ENCODE data around the gene CRAMP1.
A peak's percentile ranks its signal among the peaks of the same experiment; 100 is the strongest.

CRAMP1 gene

DNA sequence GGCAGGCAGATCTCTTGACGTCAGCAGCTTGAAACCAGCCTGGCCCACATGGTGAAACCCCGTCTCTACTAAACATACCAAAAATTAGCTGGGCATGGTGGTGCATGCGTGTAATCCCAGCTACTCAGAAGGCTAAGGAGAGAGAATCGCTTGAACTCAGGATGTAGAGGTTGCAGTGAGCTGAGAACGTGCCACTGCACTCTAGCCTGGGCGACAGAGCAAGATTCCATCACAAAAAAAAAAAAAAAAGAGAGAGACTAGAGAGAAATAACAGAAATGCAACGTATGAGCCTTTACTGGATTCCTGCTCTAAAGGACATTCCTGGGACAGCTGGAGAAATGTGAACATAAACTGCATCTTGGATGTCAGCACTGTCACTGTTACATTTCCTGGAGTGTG lies 11.1 kb upstream of the CRAMP1 start:
- no peak for DNase-seq (ENCODE audit: low read depth in 3 of 3, low spot score in 1 of 3)

DNA sequence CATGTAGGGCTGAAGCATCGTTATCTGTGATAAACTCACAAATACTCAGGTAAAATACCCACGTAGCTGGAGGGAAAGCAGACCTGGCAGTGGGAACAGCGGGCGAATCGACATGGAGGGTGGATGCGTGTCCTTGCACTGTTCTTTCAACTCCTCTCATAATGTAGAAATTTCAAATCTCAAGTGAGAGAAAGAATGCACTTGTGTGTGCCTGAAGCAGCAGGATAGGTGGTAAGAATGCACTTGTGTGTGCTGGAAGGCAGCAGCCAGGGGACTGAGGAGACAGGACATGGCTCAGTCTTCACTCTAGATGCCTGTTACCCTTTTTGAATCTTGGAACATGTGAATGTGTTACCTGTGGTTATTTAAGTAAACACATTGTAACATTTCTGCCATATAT lies 10.7 kb upstream of the CRAMP1 start:
- no peak for DNase-seq (ENCODE audit: low read depth in 3 of 3, low spot score in 1 of 3)

DNA sequence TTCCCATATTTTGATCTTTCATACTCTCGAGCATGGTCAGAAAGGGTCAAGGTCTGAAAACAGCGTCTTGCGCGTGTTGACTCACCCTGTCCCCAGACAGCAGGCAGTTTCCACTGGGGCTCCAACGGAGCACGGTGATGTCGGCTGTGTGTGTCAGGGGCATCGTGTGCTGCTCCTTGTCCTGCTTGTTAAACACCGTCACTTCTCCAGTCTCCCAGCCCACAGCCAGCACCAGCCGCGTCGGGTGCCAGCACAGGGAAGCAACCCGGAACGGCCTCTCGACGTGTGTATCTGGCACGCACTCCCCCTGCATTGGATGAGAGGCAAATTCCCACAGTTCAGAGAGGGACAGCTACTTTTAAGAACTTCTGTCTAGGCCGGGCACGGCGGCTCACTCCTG lies 9.9 kb upstream of the CRAMP1 start:
- DNase-seq (ENCODE audit: low read depth in 3 of 3, low spot score in 1 of 3) = no peak

DNA sequence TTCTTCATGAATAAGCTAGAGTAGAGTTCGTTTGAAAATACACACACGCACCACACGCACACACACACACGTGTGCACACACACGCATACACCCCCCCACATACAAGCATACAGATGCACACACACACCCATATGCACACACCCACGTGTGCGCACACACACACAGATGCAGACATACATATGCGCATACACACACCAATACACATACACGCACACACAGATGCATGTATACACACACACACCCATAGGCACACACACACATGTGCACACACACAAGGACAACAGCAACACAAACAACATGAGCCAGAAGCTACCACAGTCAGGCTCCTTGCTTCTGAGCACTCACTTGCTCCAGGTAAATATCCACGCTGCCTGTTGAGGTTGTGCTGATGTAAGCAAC lies 5.4 kb upstream of the CRAMP1 start:
- no peak for DNase-seq (ENCODE audit: low read depth in 3 of 3, low spot score in 1 of 3)

DNA sequence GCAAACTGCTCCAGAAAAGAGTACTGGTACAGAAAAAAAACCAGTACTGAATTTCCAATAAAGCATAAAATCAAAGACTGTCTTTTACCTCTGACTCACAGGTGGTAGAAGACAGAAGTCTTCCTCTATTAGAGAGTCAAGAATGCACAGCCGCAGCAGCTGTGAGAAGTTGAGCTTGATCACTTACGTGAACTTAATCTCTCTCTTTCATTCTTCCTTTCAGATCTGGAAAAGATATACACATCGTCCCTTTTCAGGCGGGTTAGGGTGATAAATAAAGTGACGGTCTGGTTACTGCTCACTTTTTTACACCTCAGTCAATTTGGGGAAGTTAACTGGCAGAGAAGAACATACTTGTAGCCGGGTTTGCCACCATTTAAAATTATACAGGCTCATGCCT lies 4.2 kb upstream of the CRAMP1 start:
- no peak for DNase-seq (ENCODE audit: low read depth in 3 of 3, low spot score in 1 of 3)

DNA sequence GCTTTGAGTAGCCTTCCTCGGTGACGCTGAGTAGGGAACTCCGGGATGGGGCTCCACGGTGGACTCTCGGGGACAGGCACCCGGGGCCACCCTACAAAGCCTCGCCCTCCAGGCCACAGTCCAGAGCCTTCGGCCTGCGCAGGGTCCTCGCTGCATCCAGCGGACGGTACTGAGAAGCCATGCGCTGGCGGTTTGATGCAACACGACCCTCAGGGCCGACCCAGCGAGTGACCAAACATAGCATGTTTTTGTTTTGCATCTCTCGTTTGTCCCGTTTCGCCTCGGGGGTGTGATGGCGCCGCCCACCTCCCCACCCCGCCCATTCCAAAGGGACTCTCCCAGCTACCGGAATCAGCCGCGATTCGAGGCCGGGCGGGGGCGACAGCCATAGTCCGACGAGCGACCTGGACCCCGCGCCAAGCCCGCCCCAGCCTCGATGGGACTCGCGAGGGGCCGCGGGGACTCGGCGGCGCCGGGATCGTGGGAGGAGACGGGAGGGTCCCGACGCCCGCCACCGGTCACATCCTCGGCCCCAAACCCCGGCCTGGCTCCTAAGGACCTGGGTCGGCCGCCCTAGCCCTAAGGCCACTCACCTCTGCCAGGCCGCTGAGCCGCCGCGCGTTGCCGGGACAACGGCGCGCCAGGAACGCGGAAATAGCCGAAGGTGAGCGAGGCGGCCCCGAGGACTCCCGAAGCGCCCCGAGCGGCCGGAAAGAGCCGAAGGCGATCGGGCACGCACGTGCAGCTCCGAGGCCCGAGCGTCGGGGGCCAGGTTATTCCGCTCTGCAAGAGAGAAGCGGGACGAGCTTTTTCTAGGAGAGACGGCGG lies 1.9 kb upstream of the CRAMP1 start:
- DNase-seq (ENCODE audit: low read depth in 3 of 3, low spot score in 1 of 3) = peak; percentile 70 to 94 (median 83)

DNA sequence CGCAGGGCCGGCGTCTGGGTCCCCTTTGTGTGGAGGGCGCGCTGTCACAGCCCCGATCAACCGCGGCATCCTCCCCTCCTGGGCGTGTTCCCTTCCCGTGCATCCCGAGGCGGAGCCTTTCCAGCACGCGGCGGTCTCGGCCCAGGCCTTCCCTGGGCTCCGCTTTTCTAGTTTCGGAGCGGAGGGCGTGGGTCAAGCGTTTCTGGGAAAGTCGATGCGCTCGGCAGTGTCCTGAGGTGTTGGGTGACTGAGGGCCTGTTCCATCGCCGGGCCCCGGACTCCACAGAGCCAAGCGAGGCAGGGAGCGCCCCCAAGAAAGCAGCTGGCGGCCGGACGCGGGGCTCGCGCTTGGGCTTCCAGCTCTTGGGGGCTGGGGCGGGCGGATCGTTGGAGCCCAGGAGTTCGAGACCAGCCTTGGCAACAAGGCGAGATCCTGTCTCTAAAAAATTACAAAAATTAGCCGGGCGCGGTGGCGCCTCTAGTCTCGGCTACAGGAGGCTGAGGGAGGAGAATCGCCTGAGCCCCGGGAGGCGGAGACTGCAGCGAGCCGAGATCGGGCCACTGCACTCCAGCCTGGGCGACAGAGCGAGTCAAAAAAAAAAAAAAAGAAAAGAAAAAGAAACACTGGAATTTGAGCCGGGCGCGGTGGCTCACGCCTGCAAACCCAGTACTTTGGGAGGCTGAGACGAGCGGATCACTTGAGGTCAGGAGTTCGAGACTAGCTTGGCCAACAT lies 1.1 kb upstream of the CRAMP1 start:
- DNase-seq (ENCODE audit: low read depth in 3 of 3, low spot score in 1 of 3) = peak in 1 of 3 donors; percentile 22

DNA sequence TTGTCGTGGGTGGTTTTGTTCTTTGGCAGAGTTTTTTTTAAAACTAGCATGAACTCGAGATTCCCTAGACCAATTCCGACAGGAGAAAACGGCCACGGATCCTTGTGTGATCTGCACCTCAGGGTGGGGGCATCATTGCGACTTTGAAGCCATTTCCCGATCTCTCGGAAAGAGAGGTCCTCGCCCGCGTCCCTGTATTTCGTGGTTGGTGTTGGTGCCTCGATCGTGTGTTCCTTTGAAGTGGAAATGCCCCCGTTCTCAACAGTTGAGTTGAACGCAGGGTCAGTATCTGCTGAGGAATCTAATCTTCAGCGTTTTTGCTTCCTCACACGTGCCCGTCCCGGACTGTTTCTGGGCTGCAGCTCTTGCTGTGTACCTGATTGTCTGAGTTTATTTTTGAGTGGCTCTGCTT lies 1.1 kb downstream of the CRAMP1 start:
- DNase-seq (ENCODE audit: low read depth in 3 of 3, low spot score in 1 of 3) = no peak

DNA sequence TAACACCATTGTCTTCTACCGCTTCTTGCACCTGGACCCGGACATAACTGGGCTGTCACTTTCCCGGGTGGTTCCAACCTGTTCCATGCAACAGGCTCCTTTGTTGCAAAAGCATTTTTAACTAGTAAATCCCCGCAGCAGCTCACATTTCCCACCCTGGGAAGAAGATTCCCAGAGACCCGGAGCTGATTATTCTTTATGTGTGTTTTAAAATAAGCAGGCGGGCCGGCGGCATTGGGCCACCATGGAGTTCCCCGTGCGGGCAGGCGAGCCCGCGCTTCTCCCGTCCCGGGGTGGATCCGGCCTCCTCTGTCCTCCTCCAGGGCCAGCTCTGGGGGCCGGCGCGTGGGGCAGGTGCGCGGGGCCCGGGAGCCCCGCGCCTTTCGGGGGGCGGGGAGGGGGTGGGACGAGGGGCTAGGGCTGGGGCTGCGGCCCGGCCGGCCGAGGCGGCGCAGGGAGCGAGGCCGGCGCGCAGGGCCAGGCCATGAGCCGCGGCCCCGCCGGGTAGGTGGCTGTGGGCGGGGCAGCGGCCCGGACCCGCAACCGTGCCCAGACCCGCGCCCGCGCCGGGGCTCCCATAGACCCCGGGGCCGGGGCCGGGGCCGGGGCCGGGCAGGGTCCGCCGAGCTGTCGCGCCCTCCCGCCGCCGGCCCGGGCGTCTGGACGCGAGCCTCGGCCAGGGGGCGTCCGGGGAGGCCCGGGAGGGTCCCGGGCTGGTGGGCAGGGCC lies 1.7 kb downstream of the CRAMP1 start:
- no peak for DNase-seq (ENCODE audit: low read depth in 3 of 3, low spot score in 1 of 3)

DNA sequence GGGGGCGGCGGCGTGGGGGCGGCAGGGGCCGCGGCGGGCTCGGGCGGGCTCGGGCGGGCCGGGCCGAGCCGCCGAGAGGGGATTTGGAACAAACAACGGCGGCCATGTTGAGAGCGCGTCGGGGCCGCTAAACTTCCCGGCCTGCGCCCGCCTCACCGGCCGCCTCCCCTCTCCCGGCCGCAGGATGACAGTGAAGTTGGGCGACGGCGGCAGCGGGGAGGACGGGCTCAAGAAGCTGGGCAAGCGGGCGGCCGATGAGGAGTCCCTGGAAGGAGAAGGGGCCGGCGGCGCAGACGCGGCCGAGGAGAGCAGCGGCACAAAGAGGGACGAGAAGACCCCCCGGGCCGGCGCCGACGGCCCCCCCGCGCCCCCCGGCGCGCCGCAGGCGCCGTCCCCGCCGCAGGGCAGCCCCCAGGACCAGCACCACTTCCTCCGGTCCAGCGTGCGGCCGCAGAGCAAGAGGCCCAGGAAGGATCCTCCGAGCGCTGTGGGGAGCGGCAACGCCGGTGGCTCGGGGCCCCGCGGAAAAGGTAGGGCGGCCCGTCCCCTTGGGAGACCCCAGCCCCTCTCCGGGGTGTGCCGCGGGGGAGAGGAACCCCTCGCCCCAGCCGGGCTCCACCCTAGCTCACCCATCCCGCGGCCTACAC lies 2.4 kb downstream of the CRAMP1 start:
- no peak for DNase-seq (ENCODE audit: low read depth in 3 of 3, low spot score in 1 of 3)

DNA sequence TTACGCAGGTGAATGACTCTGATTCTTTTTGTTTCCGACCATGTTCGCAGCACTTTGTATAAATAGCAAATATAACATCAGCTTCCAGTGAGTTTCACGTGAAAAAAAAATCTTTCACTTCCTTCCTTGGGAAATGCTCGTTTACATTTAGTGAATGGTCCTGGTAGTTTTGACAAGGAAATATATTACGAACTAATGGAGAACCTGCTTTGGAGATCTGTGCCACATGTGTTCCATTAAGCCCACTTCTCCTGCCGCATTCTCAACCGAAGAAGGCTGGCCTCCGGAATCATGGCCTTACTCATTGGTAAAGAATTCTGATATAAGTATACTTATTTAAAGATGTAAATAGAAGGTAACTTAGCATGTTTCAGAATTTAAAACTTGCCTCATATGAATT lies 3.6 kb downstream of the CRAMP1 start:
- no peak for DNase-seq (ENCODE audit: low read depth in 3 of 3, low spot score in 1 of 3)

DNA sequence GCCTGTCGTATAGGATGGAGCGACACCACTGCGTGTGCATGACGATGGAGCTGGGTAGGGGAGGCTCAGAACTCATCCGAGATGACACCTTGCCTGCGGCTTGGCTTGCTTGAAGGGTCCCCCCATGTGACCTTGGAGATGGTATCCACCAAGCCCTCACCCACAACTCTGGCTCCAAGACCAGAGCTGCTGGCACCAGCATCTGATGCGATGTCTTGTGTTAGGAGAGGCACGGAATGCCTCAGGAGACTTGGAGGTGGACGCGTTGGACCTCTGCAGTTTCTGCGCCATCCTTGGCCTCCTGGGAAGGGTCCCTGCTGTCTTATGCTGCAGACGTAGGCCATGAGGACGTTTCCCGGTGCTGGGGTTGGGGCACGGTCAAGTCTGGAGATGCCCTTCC lies 7.8 kb downstream of the CRAMP1 start:
- DNase-seq (ENCODE audit: low read depth in 3 of 3, low spot score in 1 of 3) = no peak

DNA sequence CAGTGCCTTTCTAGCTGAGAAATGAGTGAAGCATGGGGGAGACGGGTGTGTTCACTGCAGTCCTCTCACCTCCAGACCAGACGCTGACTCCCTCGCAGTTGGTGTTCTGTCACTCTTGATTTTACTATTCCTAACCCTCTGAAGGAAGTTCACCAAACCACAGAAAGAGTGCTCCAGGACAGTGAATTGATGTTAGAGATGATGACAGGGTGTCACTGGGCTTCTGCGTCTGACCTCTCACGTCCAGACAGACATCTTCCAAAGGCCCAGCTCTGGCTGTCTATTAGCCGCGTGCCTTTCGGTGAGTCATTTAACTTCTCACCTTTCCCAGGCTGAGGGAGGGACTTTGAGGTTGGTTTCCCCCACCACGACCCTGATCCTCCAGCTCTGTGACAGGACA lies 8.2 kb downstream of the CRAMP1 start:
- DNase-seq (ENCODE audit: low read depth in 3 of 3, low spot score in 1 of 3) = no peak

DNA sequence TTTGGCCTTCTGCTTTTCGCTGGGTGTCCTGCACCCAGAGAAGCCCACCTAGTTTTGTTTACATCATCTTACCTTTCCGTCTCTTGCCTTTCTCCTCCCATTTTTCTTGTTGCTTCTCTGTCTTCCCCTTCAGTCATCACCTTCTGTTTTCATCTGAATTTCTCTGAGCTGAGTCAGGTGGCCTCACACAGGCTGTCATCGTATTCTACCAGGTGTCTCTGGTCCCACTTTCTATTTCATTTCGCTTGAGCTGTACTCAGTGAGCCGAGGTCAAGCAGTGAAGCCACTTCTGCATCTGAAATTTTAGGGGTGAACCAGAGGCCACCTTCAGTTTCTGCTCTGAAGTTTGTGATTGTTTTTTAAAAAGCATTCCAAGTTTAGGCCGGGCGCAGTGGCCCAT lies 9.7 kb downstream of the CRAMP1 start:
- DNase-seq (ENCODE audit: low read depth in 3 of 3, low spot score in 1 of 3) = no peak

DNA sequence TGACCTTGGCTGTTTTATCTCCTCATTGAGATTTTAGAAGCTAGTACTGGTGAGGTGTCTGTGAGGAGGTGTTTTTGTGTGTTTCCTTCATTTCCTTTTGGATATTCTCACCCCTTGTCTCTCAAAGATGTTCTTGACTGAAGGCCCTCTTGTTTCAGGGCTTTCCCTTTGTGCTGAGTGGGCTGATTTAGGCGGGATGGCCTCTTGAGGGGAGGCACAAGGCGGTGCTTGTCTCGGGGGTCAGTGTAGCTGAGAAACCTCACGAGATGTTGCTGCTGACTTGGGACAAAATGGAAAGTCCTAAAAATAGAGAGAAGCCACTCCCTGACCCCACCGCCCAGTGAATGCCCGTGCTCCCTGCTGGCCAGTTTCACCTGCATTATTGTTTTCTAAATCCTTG lies 14.2 kb downstream of the CRAMP1 start:
- no peak for DNase-seq (ENCODE audit: low read depth in 3 of 3, low spot score in 1 of 3)

DNA sequence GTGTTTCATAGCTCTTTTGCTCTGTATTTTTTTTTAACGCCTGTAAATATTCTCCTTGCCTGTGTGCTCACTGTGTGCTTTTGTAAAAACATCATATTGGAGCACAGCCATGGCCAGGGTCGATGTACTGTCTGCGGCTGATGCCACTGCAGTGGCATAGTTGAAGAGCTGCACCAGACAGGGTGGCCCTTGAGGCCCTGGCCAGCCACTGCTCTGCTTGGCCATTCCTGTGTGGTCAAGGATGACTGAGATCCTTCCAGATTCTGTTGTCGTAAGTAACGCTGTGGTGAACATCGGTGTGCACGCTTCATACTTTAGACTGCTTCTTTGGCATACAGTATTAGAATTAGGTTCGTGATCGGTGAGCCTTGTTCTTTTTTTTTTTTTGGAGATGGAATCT lies 14.6 kb downstream of the CRAMP1 start:
- no peak for DNase-seq (ENCODE audit: low read depth in 3 of 3, low spot score in 1 of 3)

DNA sequence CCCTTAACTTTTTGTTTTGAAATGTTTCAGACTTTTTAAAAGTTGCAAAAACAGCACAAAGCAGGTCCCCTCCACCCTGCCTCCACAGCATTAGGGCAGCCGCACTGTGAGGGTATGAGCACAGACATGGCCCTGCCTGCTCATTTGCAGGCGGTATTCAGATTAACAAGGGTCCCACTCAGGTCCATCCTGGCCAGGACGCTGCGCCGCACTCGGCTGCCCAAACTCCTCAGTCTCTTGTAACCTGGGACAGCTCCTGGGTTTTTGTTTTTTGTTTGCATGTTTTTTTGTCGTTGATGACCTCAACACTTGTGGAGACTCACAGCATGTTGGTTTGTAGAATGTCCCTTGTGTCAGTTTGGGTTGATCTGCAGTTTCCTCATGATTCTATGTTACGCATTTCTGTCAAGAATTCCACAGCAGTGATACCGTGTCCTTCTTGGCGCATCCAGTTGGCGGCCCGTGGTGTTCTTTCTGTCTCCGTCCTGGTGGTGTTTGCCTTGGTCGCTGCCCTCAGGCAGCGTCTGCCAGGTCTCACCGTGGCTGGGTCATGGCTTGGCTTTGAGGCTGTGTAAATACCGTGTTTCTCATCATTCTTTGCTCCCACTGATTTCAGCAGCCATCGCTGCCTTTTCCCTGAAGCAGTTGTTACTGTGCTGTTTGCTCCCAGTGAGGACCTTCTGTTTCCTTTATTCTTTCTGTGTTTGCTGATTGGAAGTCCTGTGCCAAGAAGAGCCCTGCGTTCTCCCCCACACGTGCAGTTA lies 18.5 kb downstream of the CRAMP1 start:
- DNase-seq (ENCODE audit: low read depth in 3 of 3, low spot score in 1 of 3) = no peak

DNA sequence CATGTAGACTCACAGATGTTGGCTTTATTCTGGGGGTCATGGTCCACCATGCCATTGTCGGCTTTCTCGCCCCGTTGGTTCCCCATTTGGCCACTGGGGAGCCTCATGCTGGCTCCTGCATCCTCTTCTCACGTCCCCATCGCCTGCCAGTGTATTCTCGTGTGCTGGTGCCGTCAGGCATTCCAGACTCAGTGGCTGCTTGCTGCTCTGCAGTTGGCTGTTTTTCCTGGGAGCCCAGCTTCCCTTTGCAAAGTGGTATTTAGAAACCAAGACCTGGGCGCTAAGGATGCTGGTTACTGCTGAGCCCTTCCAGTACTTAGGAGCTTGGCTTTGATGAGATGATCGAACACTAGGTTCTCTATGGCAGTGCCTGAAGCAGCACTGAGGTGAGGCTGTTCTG lies 19.1 kb downstream of the CRAMP1 start:
- DNase-seq (ENCODE audit: low read depth in 3 of 3, low spot score in 1 of 3) = no peak

DNA sequence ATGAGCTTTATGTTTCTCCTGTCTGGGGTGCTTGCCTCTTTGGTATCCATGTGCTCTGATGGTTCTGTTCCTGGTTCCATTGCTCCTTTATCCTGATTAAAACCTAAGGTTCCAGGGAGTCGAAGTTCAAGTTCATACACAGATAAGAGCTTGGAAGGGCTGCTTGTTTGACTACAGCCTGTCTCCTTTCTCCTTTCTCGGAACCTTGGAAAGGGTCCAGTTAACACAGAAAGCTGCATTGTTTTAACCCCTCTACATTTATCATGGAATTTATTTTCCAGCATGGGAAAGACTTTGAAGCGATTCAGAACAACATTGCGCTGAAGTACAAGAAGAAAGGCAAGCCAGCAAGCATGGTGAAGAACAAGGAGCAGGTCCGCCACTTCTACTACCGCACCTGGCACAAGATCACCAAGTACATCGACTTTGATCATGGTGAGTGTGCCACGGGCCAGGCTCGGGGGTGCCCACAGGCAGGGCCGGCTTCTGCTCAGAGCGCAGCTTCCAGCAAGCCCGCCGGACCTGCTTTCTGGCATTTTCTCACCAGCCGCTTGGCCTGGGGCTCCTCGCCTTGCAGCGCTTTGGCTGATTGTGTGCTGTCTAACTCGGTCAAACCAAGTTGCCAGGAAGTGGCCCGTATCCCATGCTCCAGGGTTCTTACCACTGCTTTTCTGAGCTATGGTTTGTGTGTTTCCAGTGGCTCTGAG lies 19.9 kb downstream of the CRAMP1 start:
- DNase-seq (ENCODE audit: low read depth in 3 of 3, low spot score in 1 of 3) = no peak

DNA sequence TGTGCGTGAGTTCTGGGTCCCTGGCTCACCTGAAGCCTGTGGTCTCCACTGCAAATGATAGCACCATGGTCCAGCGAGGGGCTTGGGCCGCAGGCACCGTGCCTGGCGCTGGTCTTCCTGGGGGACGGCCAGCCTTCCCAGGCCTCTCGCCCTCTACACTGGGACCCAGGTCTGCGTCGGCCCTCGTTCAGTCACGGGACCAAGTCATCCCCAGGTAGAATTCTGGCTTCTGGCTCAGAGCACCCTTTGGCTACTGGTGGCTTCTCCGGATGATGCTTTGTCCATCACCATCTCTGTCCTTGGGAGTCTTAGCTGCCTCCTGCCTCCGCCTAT lies 20.4 kb downstream of the CRAMP1 start:
- no peak for DNase-seq (ENCODE audit: low read depth in 3 of 3, low spot score in 1 of 3)

Measured in stimulated activated CD4-positive, alpha-beta T cell treated with anti-CD3 and anti-CD28 coated beads, TNF-alpha, amount 100 ng/mL, for 1 hour (primary cell).